HUES48 (cell line): Measurements from ENCODE around the gene CCDC32.
"Not testable (repeated sequence)": the region's sequence is repeated elsewhere in the genome, so short reads cannot be mapped to it uniquely, and the experiment has no call there.

Experiments
- H3K27ac ChIP-seq: one replicate; pipeline ENCODE4 v1.7.0; 2013; ENCODE audit warnings: low read depth, low read length, inconsistent platforms
- H3K27me3 ChIP-seq: 2 replicates; pipeline ENCODE4 v1.6.1; 2013; ENCODE audit warnings: mild to moderate bottlenecking, low read length; ENCODE audit not compliant: control insufficient read depth, insufficient read depth
- H3K36me3 ChIP-seq: 2 replicates; pipeline ENCODE4 v1.6.1; 2013; ENCODE audit warnings: low read length; ENCODE audit not compliant: control insufficient read depth, insufficient read depth
- H3K4me1 ChIP-seq: 2 replicates; pipeline ENCODE4 v1.6.1; 2013; ENCODE audit warnings: mild to moderate bottlenecking, low read length; ENCODE audit not compliant: control insufficient read depth, insufficient read depth
- H3K4me3 ChIP-seq: 2 replicates; pipeline ENCODE4 v1.5.1; 2013; ENCODE audit warnings: mild to moderate bottlenecking, low read depth, low read length
- H3K9ac ChIP-seq: 2 replicates; pipeline ENCODE4 v1.6.1; 2013; ENCODE audit warnings: mild to moderate bottlenecking, low read depth, low read length, moderate library complexity
- H3K9me3 ChIP-seq: 2 replicates; pipeline ENCODE4 v1.6.1; 2013; ENCODE audit warnings: low read length; ENCODE audit not compliant: control insufficient read depth, insufficient read depth

The CCDC32 gene

GRCh38 chr15:40593588-40594428 lies 29.0 kb upstream of the CCDC32 start, which contains the start of gene KNL1:
Gene KNL1, plus strand, starts transcription at chr15:40594249. Its CDS starts 8,683 bp downstream, at chr15:40602932.
- H3K36me3 ChIP-seq, result no peaks in the 10 kb centered on the region
- H3K9me3 ChIP-seq, result no peaks in the 10 kb centered on the region
- H3K4me3 ChIP-seq, result peak within 1 kb of the TSS; percentile 95
- no peaks in the 10 kb centered on the region for H3K27me3 ChIP-seq
- peaks cover 4% of the 10 kb centered on the region; the same call in 1 of the 2 replicates for H3K4me1 ChIP-seq
- H3K9ac ChIP-seq, result peak within 1 kb of the TSS; percentile 97
- peak within 1 kb of the TSS; percentile 96 for H3K27ac ChIP-seq

GRCh38 chr15:40593165-40593564 lies 28.3 kb upstream of the CCDC32 start:
- Histone ChIP-seq H3K36me3 (no peaks in the 10 kb centered on the region), H3K4me1 (peaks cover 4% of the 10 kb centered on the region; the same call in 1 of the 2 replicates), H3K4me3 (no peak overlapping the region), H3K9me3 (no peaks in the 10 kb centered on the region), H3K27ac (no peak overlapping the region), H3K9ac (no peak overlapping the region), H3K27me3 (no peaks in the 10 kb centered on the region)

- no peak overlapping the region for H3K27ac ChIP-seq
- H3K9me3 ChIP-seq, result no peaks in the 10 kb centered on the region
- H3K4me3 ChIP-seq, result peak overlapping the region; percentile 45; the same call in 1 of the 2 replicates
- H3K27me3 ChIP-seq, result no peaks in the 10 kb centered on the region
- peaks cover 4% of the 10 kb centered on the region; the same call in 1 of the 2 replicates for H3K4me1 ChIP-seq
- H3K9ac ChIP-seq, result no peak overlapping the region
- H3K36me3 ChIP-seq, result no peaks in the 10 kb centered on the region
These were observed 26.5 kb upstream of the CCDC32 start for GRCh38 chr15:40591389-40591788.

GRCh38 chr15:40590667-40591050 lies 25.8 kb upstream of the CCDC32 start:
- Histone ChIP-seq H3K27me3 (no peaks in the 10 kb centered on the region), H3K27ac (no peak overlapping the region), H3K9me3 (no peaks in the 10 kb centered on the region), H3K4me3 (no peak overlapping the region), H3K36me3 (no peaks in the 10 kb centered on the region), H3K4me1 (peaks cover 4% of the 10 kb centered on the region; the same call in 1 of the 2 replicates), H3K9ac (no peak overlapping the region)

- Histone ChIP-seq H3K27me3 (no peaks in the 10 kb centered on the region), H3K9me3 (no peaks in the 10 kb centered on the region), H3K27ac (no peak overlapping the region), H3K4me3 (no peak overlapping the region), H3K36me3 (no peaks in the 10 kb centered on the region), H3K9ac (no peak overlapping the region), H3K4me1 (no peaks in the 10 kb centered on the region)
These were observed 19.3 kb upstream of the CCDC32 start for GRCh38 chr15:40584191-40584590.

GRCh38 chr15:40582726-40583246 lies 17.9 kb upstream of the CCDC32 start:
- no peak overlapping the region for H3K27ac ChIP-seq
- no peak overlapping the region for H3K9ac ChIP-seq
- no peaks in the 10 kb centered on the region for H3K4me1 ChIP-seq
- no peaks in the 10 kb centered on the region for H3K27me3 ChIP-seq
- no peaks in the 10 kb centered on the region for H3K9me3 ChIP-seq
- H3K36me3 ChIP-seq, result no peaks in the 10 kb centered on the region
- no peak overlapping the region for H3K4me3 ChIP-seq

GRCh38 chr15:40581796-40582195 lies 17.0 kb upstream of the CCDC32 start:
- not testable (repeated sequence) for H3K9me3 ChIP-seq, H3K36me3 ChIP-seq, H3K9ac ChIP-seq, H3K27me3 ChIP-seq, H3K27ac ChIP-seq, H3K4me3 ChIP-seq, H3K4me1 ChIP-seq

GRCh38 chr15:40578892-40579291 lies 14.1 kb upstream of the CCDC32 start:
- no peaks in the 10 kb centered on the region for H3K27me3 ChIP-seq
- H3K9ac ChIP-seq, result no peak overlapping the region
- no peaks in the 10 kb centered on the region for H3K4me1 ChIP-seq

GRCh38 chr15:40576914-40577313 lies 12.1 kb upstream of the CCDC32 start:
- not testable (repeated sequence) for H3K27me3 ChIP-seq, H3K4me1 ChIP-seq, H3K27ac ChIP-seq, H3K4me3 ChIP-seq, H3K9me3 ChIP-seq, H3K9ac ChIP-seq
- peaks cover 28% of the 10 kb centered on the region for H3K36me3 ChIP-seq

More at GRCh38 chr15:40578892-40579291, 14.1 kb upstream of the CCDC32 start:
- Histone ChIP-seq H3K9me3 (no peaks in the 10 kb centered on the region), H3K4me3 (no peak overlapping the region), H3K27ac (no peak overlapping the region), H3K36me3 (peaks cover 14% of the 10 kb centered on the region)

- Histone ChIP-seq H3K4me3 (no peak overlapping the region), H3K9me3 (no peaks in the 10 kb centered on the region), H3K4me1 (peaks cover 5% of the 10 kb centered on the region), H3K27ac (no peak overlapping the region), H3K27me3 (no peaks in the 10 kb centered on the region), H3K9ac (no peak overlapping the region), H3K36me3 (peaks cover 36% of the 10 kb centered on the region)
These were observed 10.3 kb upstream of the CCDC32 start for GRCh38 chr15:40575113-40575512.
